HG03060 (cell line): Measurements from ENCODE around the gene TBCK.
"Not testable (repeated sequence)": the region's sequence is repeated elsewhere in the genome, so short reads cannot be mapped to it uniquely, and the experiment has no call there.

ENCODE experiments used
- ATAC-seq: cut with Tn5 transposase; IDR thresholded peaks from one replicate; pipeline ENCODE4 v1.9.1; 2021; ENCODE audit warnings: low read depth, moderate number of reproducible peaks; ENCODE audit not compliant: unreplicated experiment

The TBCK gene

DNA sequence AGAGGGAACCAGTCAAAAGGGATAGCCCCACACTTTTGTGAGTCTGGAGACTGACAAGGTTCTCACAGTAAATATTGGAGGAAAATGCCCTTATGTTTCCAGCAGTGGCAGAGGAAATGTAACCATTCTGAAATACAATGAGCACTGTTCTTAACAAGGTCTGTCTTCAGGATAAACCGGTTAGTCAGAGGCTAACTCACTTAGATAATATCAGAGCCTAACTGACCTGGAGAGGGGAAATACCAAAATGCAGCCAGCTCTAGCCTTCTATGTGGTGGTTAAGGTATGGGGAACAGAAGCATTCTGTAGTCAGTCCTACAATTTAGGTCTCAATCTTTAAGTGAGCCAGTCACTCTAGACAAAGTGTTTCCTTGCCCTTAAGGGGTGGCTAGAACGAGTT, 70.8 kb downstream of the TBCK start:
- ATAC-seq: no peak

DNA sequence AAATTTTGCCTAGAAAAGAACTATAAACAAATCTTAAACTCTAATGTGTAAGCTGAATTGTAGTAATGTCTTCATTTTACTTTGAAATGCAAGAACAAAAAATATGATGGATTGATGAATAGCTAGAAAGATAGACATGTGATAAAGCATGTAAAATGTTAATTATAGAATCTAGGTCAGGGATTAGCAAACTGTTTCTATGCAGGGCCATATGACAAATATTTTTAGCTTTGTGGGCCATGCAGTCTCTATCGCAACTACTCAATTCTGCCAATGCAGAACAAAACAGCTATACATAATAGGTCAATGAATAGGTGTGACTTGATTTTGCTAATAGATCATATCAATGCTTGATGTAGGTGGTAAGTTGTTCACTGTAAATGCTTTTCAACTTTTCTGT, 75.3 kb downstream of the TBCK start:
- ATAC-seq: no peak

DNA sequence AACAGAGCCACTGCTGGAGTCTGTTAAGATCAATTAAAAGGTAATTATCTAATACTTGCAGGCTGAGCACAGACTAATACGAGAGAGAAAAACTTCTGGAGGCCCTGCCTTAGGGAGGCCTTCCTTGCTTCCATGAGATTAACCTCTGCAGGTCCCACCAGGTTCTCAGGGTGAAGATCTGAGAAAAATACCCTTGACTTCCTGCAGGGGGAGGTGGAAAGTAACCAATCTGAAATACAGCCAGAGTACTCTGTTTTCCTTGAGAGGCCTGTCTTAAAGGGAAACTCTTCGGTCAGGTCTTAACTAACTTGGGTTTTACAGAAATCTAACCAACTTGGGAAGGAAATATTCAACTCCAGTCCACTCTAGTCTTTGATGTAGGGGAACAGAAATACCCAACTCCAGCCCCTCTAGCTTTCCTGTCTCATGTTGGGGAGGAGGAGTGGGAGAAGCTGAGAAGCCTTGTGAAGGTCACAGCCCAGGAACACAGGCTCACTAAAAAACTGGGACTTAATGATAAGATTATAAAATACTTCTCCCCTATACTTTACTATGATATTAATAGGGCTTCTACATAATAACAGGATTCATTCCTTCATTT, 77.1 kb downstream of the TBCK start:
- no peak for ATAC-seq

DNA sequence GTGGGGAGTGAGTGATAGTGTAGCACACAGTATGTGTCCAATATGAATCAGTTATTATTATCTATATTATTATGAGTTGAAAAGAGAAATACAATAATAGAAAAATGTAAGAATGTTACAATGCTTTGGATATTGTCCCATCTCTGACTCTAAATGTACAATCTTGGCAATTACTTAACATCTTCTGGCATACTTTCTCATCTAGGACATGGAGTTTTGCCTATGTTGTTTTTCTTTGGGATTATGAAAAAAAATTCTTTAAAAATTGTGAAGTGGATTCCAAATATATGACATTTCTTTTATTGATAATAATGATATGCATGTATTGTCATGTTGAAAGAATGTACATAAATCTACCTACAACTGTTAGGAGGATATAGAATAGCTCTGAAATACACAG, 84.1 kb downstream of the TBCK start:
- no peak for ATAC-seq

DNA sequence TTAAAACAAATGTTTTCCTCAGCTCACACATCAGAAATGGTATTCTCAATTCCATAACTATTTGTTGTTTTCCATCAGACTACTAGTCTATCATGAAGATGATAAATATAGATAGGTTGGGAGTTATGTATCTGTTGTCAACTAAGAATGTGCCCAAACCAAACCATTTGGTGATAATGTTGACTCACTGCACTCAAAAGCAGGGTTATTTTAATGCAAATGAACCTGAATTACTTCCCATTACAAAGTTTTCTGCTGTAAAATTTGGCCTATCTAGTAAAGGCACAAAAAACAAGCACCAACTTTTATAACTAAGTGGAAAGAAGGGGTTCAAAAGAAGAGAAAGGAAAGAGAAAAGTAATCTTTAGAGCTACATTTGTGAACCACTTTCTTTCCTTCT, 93.5 kb downstream of the TBCK start:
- ATAC-seq: no peak

DNA sequence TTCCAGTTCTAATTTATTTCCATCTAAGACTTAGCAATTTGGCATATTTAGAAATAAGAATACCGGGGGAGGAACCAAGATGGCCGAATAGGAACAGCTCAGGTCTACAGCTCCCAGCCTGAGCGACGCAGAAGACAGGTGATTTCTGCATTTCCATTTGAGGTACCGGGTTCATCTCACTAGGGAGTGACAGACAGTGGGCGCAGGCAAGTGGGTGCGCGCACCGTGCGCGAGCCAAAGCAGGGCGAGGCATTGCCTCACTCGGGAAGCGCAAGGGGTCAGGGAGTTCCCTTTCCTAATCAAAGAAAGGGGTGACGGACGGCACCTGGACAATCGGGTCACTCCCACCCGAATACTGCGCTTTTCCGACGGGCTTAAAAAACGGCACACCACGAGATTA, 102.7 kb downstream of the TBCK start:
- not testable (repeated sequence) for ATAC-seq

DNA sequence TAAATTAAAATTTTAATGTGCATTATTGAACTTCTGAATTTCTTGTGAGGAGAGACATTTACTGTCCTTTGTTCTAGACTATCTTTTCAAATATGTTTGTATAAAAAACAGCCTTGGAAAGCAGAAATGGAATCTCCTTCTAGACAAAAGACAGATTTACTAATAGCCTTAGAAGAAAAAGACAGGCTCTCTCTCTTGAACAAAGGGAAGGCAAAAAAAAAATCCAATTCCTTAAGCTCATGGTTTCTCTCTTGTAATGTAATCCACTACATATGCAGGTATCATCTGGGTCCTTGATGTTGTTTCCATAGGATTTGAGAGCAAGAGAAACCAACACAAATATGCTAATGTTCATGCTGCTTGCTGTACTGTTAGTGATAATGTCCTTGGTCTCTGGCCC, 106.0 kb downstream of the TBCK start:
- ATAC-seq: no peak

DNA sequence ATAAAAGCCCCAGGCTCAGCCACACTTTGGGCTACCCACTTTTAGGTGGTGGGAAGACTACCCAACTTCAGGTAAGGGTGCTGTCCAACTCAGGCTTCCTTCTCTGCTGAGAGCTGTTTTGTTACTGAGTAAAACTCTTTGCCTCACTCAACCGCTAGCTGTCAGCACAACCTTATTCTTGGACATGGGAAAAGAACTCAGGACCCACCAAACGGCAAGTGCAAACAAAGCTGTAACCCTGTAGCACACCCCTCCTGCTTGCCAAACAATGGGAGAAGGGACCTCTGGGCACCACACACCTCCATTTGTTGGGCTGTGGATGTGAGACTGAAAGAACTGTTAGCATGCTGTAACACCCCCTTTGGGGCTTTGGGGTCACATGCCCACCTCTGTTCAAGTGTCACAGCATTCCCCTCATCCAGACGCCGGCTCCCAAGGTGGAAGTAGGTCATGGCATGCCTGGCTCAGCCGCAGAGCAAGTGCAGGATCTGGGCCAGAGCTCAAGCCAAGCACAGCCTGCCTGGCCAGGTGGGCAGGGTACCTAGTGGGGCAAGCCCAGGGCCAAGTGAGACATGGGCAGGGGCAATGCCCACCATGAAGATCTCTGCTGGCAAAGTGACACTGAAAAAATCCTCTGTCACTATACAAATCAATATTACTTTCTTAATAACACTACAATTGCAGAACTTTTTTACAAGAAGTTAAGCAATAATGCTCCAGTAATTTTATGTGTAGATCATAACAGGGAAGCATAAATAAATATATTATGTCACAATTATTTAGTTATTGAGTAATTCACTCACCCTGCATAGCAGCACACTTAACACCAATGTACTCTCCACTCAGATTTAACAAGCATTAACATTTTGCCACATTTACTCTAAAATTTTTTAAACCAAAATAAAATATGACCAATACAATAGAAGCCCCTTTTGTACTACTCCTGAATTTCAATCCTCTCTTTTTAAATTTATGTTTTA, 107.2 kb downstream of the TBCK start:
- no peak for ATAC-seq

DNA sequence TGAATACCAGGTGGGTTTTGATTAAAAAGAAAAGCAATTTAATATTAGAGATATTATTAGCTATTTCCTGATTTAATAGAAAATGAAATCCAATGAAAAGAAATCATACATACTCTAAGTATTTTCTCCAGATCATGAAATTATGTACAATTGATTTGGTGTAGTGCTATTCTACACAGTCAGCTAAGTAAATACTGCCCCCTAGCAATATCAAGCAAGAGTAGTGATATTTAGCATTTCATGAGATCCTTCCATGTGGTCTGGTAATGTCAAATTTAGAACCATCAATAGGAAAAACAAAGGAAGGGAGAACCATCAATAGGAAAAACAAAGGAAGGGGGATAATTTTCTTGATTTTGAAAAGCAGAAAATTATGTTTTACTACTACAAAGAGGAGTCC, 114.6 kb downstream of the TBCK start:
- no peak for ATAC-seq

DNA sequence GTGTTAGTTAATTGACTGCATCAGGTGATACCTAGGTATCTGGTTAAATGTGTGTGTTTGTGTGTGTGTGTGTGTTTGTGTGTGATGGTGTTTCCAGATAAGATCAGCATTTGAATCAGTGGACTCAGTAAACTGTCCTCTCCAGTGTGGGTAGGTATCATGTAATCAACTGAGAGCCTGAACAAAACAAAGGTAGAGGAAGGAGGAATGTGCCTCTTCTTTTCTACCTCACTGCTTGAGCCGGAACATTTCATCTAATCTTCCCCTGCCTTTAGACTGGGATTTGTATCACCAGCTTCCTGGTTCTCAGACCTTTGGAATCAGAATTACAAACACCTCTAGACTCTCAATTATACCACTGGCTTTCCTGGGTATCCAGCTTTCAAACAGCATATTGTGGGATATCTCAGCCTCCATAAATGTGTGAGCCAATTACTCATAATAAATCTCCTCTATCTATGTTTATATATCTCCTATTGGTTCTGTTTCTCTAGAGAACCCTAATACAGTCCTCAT, 120.5 kb downstream of the TBCK start:
- no peak for ATAC-seq

DNA sequence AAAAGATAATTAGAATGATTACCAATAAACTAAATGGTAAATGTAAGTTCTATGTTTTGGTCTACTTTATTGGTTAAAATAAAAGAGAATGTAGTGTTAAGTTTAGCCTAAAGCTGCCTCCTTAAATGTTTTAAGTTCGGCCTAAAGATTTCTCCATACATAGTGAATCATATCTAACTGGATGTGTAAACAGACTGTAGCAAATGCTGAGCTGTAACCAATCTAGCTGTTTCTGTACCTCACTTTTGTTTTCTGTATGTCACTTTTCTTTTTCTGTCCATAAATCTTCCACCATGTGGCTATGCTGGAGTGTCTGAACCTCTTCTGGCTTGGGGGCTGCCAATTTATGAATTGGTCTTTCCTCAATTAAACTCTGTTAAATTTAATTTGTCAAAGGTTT, 121.2 kb downstream of the TBCK start:
- ATAC-seq: no peak

DNA sequence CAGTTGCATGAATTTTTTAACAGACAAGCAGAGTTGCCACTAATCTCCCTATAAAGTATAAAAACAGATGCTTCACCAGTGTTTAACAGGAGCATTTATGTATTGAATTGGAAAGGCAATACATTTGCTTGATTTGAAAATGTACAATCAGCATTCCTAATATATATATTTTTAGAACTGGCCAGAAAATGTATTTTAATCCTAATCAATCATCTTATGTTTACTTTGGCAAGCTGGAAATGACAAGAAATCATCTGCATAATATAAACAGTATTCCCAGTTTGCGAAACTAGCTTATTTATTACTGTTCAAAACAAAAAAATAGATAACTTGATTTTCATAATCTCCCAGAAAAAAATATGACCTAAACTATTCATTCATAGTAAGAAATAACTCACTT, 123.9 kb downstream of the TBCK start:
- no peak for ATAC-seq

DNA sequence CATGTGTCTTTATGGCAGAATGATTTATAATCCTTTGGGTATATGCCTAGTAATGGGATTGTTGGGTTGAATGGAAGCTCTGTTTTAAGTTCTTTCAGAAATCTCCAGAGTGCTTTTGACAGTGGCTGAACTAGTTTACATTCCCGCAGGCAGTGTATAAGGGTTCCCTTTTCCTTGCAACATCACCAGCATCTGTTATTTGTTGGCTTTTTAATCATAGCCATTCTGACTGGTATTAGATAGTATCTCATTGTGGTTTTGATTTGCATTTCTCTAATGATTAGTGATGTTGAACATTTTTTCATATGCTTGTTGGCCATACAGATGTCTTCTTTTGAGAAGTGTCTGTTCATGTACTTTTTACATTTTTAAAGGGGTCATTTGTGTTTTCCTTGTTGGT, 129.8 kb downstream of the TBCK start:
- ATAC-seq: no peak

DNA sequence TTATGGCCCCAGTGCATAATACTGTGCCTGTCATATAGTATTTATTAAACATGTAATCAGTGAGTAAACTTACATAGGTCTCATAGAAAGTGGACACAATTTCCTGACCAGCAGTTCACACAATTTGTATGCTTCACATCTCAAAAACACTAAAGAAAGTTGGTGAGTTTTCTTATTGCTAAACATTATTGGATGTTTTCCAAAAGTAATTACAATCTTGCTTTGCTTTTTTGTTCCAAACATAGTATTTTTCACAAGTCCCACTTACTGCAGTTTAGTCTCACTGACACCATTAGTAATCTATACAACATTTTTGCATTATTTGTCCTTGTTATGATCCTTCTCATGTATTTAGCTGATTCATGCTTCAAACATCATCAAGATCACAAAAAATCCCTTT, 132.5 kb downstream of the TBCK start:
- no peak for ATAC-seq

DNA sequence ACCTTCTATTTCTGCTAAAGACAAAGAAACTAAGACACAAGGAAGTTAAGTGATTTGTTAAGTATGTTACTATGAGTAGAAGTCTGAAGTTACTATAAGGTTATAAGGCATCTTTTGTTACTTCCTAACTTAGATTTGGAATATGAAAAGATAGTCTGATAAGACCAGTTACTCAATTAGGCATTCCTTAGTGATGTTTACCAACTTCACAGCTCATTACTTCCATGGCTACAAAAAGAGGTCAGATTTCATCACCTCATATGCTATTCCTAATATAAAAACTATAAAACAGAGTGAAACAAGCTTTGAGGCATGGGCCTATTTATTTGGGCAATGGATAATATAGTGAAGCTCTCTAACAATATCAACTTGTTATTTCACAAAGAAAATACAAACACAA, 143.1 kb downstream of the TBCK start:
- ATAC-seq: no peak

DNA sequence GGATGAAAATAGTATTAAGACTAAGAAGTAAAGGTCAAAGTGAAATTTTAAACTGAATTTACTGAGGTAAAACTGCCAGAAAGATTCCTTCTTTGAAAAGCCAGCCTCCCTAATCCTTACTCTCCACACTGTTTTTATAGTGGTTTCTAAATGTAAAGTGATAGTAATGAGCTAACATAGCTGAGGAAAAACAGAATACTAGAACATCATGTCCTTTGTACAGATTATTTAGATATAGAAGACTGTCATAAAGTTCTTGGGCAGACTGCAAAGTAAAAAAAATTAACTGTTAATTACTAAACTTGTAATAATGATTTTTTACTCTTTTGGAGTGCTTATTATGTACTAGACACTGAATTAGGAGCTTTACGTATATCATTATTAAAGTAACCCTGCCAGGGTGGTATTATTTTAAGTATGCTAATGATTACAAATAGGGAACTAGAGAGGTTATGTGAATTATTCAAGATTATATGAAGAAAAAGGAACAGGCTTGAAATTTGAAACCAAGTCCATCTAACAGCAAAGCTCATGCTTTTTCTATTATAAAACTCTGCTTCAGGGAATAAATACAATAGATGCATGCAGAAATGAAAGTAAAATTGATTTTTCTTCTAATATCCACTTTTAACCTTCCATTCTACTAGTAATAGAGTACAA, 150.5 kb downstream of the TBCK start:
- no peak for ATAC-seq

DNA sequence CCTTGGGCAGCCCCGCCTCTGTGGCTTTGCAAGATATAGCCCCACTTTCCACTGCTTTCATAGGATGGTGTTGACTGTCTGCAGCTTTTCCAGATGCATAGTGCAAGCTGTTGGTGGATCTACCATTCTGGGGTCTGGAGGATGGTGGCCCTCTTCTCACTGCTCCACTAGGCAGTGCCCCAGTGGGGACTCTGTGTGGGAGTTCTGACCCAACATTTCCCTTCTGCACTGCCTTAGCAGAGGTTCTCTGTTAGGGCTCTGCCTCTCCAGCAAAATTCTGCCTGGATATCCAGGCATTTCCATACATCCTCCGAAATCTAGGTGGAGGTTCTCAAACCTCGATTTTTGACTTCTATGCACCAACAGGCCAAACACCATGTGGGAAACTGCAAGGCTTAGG, 153.7 kb downstream of the TBCK start:
- ATAC-seq: no peak

DNA sequence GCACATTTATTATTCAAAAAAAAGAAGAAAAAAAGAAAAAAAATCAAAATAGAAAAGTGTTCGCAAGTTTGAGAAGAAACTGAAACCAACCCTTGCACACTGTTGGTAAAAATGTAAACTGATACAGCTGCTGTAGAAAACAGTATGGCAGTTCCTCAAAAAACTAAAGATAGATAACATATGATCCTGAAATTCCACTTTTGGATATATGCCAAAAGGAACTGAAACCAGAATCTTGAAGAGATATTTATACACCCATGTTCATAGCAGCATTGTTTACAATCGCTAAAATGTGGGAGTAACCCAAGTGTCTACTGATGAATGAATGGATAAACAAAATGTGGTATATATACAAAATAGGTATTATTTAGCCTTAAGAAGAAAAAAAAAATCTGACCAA, 155.4 kb downstream of the TBCK start:
- no peak for ATAC-seq

DNA sequence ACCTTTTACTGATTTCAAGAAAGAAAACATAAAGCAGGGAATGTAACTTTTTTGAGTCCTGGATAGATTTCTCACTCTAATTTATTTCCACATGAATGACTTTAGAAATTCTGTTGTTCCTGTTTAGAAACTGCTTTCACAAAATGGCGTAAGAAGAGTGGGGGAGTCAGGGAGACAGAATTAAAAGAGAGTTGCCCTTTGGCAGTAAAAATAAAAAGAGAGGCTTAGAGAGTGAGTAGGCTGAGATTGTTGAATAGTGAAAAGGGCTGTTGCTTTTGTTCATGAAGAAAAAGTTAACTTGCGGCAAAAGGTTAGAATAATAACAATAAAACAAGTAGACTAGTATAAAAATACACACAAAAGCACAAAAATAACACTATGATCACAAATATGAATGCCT, 166.1 kb downstream of the TBCK start:
- ATAC-seq: no peak

DNA sequence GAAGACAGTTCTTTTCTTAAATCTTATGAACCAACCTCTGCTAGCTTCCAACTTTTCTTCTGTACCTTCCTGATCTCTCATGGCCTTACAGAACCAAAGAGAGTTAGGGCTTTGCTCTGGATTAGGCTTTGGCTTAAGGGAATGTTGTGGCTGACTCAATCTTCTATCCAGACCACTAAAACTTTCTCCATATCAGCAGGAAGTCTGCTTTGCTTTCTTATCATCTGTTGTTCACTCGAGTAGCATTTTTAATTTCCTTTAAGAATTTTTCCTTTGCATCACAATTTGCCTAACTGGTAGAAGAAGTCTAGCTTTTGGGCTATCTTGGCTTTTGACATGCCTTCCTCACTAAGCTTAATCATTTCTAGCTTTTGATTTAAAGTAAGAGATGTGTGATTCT, 167.0 kb downstream of the TBCK start:
- ATAC-seq: no peak

DNA sequence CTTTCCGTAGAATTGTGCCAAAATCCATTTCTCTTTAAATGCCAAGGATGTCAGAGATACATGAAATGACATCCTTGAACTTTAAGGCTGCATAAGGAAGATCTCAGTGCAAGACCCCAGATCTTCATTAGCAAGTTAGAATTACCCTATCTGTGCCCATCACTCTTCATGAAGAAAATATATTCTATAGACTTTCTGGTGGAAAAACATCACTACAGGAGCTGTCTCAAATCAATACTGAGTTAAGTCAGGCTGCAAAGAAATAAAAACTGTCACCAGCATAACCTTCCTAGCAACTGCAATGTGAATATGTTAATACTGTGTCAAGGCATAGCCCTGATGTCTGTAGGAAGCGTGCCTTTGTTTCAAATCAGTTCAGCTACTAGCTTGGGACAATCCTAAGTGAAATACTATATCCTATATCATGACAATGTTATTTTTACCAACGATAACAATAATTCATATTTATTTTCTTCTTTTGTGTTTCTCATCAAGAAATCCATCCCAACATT, 173.3 kb downstream of the TBCK start:
- no peak for ATAC-seq
